Psoas muscle (tissue), 8 donors: ENCODE results near the gene P2RX3. TPM values are rescaled to one million over a fixed set of nuclear protein-coding genes. Genes with fewer than 3 reads are reported as not detected.

ENCODE experiments used
- ATAC-seq, 4 donors: fragments of 200-7000 bp; cut with Tn5 transposase; one replicate each; pipeline ENCODE4 v1.9.1; 2020; ENCODE audit warnings: moderate library complexity in 3 of 4, mild to moderate bottlenecking in 2 of 4
- DNase-seq, 2 donors: peaks; one replicate each; pipeline ENCODE4 v3.0.0-alpha.2; 2020
- H3K27ac ChIP-seq: fragments of 200-600 bp; one replicate; pipeline ENCODE4 v1.8.0; 2022
- H3K27me3 ChIP-seq, 3 donors: fragments of 200-600 bp in 1 of 3; one replicate each; pipeline versions ENCODE4 v1.6.1 to v1.8.0; 2013 to 2022; ENCODE audit warnings: low read length in 2 of 3, mild to moderate bottlenecking in 2 of 3, moderate library complexity in 1 of 3; ENCODE audit not compliant: insufficient read depth in 3 of 3
- H3K36me3 ChIP-seq, 2 donors: fragments of 200-600 bp in 1 of 2; one replicate each; pipeline versions ENCODE4 v1.6.1 to v1.8.0; 2013 to 2022; ENCODE audit warnings: low read depth in 1 of 2, mild to moderate bottlenecking in 1 of 2, moderate library complexity in 1 of 2; ENCODE audit not compliant: insufficient read depth in 1 of 2
- H3K4me1 ChIP-seq: fragments of 200-600 bp; one replicate; pipeline ENCODE4 v1.8.0; 2022
- H3K4me3 ChIP-seq: fragments of 200-600 bp; one replicate; pipeline ENCODE4 v1.8.0; 2022; ENCODE audit warnings: mild to moderate bottlenecking
- H3K9me3 ChIP-seq: fragments of 200-600 bp; one replicate; pipeline ENCODE4 v1.8.0; 2022
- WGBS, 3 donors: extraction: QIAGEN DNeasy Blood & Tissue Kit; methylation state at CpG; one replicate each; pipeline versions ENCODE4 v1.1.6 to v1.1.7; 2013; 5-methylcytosine and 5-hydroxymethylcytosine counted together
- intact Hi-C, 2 donors: fragments of 100-400 bp; cut with DNase I; formaldehyde crosslinking; loops; one replicate each; pipeline versions ENCODE4 v1.11.0 to v1.14.2; 2022
- polyA plus RNA-seq, 3 donors: library from polyadenylated mRNA; stranded (reverse); fragments of 200-250 nt; gene quantifications; one replicate each; pipeline ENCODE4 v1.2.3, GENCODE V29; 2013
- total RNA-seq, 4 donors: library from RNA; stranded (reverse); fragmentation: NEBNext Ultra II Directional in 2 of 4; extraction: Animal tissue kit (Norgen Biotek cat#: 25700) in 2 of 4; gene quantifications; one replicate each; pipeline versions ENCODE4 v1.2.1 to v1.2.4, GENCODE V29; 2021 to 2023
- TF ChIP-seq, protein P1 (sequence below): fragments of 200-600 bp; IDR thresholded peaks from one replicate; pipeline ENCODE4 v1.8.0; 2022; ENCODE audit warnings: antibody characterized with exemption
- donor health status: healthy with polysubstance abuse.
- donor health status: DM: no; HTN: no; CAD: no; lungs with moderate emphysema.
- donor health status: Bipolar disorder and iron deficiency.
- donor health status: healthy.
- donor health status: DM: yes; HTN: yes; CAD: no.
- donor health status: DM: no; HTN: no; CAD: no.
- donor health status: DM: no; HTN: no; CAD: no.
- donor health status: DM: yes; HTN: yes; CAD: no.

The P2RX3 gene
- total and polyA plus RNA-seq, 7 donors = 0.21 to 0.90 (median 0.40) TPM

GRCh38 chr11:57392066-57392762 lies 54.1 kb downstream of the P2RX3 start:
- DNase-seq = no peak
- Histone ChIP-seq H3K9me3 (no peaks in the 10 kb centered on the region), H3K27me3 (peaks cover 0 to 3% (median 2%) of the 10 kb centered on the region in 3 donors), H3K27ac (no peak overlapping the region), H3K36me3 (no peaks in the 10 kb centered on the region), H3K4me1 (no peaks in the 10 kb centered on the region), H3K4me3 (no peak overlapping the region)
- WGBS, 3 donors = 77 to 93% (median 81%) methylated on average over 8 of the region's 8 CpGs
- intact Hi-C loops = no loop called here
- TF ChIP-seq, protein P1, sequence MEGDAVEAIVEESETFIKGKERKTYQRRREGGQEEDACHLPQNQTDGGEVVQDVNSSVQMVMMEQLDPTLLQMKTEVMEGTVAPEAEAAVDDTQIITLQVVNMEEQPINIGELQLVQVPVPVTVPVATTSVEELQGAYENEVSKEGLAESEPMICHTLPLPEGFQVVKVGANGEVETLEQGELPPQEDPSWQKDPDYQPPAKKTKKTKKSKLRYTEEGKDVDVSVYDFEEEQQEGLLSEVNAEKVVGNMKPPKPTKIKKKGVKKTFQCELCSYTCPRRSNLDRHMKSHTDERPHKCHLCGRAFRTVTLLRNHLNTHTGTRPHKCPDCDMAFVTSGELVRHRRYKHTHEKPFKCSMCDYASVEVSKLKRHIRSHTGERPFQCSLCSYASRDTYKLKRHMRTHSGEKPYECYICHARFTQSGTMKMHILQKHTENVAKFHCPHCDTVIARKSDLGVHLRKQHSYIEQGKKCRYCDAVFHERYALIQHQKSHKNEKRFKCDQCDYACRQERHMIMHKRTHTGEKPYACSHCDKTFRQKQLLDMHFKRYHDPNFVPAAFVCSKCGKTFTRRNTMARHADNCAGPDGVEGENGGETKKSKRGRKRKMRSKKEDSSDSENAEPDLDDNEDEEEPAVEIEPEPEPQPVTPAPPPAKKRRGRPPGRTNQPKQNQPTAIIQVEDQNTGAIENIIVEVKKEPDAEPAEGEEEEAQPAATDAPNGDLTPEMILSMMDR = no peak
- ATAC-seq = no peak

DNA sequence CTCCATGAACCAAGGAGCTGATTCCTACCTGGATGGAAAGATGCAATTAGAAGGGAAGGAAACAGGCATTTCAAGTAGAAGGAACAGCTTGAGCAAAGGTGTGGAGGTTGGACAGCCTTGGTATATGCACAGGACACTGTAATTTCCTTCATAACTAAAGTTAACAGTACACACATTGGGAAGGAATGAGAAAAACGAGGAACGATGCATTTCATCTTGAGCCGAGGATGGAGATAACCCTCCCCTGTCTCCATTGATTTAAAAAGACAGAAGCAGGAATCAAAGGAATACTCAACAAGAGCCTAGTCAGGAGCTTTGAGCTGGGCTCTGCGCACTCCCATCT lies 54.6 kb downstream of the P2RX3 start:
- Histone ChIP-seq H3K4me3 (no peak overlapping the region), H3K27me3 (peaks cover 0 to 3% (median 2%) of the 10 kb centered on the region in 3 donors), H3K9me3 (no peaks in the 10 kb centered on the region), H3K4me1 (no peaks in the 10 kb centered on the region), H3K36me3 (no peaks in the 10 kb centered on the region), H3K27ac (no peak overlapping the region)
- DNase-seq = no peak
- ATAC-seq = no peak
- intact Hi-C loops = no loop called here
- TF ChIP-seq, protein P1 = no peak
- 81 to 90% (median 85%) methylated on average over 4 of the region's 4 CpGs for WGBS, 3 donors

DNA sequence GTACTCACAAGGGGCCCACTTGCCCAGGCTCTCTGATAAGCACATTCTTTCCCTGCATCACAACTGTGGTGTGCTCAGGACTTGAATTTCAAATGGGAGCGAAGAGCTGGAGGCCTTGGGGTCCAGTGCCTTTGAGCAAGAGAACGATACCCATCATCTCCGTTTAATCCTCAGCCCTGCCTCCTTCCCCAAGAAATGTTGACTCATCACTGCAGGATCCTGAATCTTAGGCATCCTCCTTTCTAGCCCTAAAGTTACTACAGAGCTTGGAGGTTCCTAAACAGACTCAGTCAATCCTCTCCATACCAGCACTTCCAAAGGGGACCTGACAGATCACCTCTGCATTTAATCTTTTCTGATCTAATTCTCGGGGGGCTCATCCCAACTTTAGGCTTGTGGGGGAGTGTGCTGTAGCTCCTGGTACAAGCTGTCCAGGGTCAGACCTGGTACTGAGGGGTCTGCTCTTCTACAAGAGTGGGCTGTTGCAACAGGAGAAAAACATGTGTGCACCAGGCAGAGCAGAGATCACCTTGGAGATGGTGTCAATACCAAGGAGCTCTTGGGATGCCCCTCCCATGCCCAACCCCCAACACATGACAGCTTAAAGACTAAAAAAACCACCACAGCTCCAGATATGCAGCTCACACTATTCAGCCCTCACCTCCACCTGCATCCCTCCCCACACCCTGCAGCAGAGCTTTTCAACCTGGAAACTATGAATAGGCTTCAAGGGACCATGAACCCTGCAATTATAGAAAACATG lies 56.2 kb downstream of the P2RX3 start:
- DNase-seq (no peak), ATAC-seq (no peak)

DNA sequence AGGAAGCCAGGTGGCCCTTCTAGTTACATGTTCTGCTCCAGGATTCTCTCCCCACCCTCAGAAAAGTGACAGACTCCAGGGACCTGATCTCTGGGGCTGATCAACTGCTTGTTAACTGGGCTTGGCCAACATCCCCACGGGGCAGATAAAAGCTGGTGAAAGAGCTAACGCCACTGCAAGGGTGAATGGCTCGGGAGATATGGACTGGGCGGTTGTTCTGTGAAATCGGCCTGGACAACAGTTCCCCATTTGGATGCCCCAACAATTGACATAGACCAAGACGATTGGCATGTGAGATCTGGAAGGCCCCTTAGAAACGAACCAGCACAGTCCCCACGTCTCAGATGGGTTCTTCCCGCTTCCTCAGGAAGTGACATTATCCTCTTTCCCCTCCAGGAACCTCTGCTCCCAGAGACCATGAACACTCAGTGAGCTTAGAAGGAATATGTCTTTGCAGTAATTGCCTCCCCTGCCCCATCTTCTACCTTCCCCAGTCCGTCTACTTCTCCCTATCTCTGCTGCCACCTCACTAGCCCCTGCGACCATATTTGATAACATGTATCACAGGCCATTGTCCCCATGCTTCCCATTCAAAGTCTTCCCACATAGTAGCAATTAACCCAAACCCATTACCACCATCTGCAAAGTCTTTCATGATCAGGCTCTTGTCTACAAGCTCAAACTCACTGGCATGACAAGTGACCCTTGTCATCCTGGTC lies 57.9 kb downstream of the P2RX3 start:
- H3K9me3 ChIP-seq = no peaks in the 10 kb centered on the region
- no peaks in the 10 kb centered on the region for H3K4me1 ChIP-seq
- intact Hi-C loops = no loop called here
- TF ChIP-seq, protein P1 = no peak
- ATAC-seq (no peak), DNase-seq (no peak)
- H3K27me3 ChIP-seq = peaks cover 0 to 5% (median 0%) of the 10 kb centered on the region in 3 donors
- no peak overlapping the region for H3K27ac ChIP-seq
- 73 to 82% (median 81%) methylated on average over 11 of the region's 11 CpGs for WGBS, 3 donors
- H3K36me3 ChIP-seq = no peaks in the 10 kb centered on the region
- no peak overlapping the region for H3K4me3 ChIP-seq

More for the DNA sequence above, 56.2 kb downstream of the P2RX3 start:
- Histone ChIP-seq H3K4me1 (no peaks in the 10 kb centered on the region), H3K27me3 (peaks cover 0 to 5% (median 0%) of the 10 kb centered on the region in 3 donors), H3K4me3 (no peak overlapping the region), H3K27ac (no peak overlapping the region), H3K36me3 (no peaks in the 10 kb centered on the region), H3K9me3 (no peaks in the 10 kb centered on the region)
- WGBS, 3 donors = 81 to 82% (median 81%) methylated on average over 4 of the region's 4 CpGs
- TF ChIP-seq, protein P1 = no peak
- intact Hi-C loops = no loop called here
